SK-N-SH (cell line): Measurements from ENCODE around the gene IFNLR1. TPM values are rescaled to one million over a fixed set of nuclear protein-coding genes. Genes with fewer than 3 reads are reported as not detected.

ENCODE experiments used
- polyA plus RNA-seq, 3 experiments: library from polyadenylated mRNA; depleted of rRNA; stranded (reverse); fragments of >200 nt; gene quantifications; 2 replicates each; pipeline ENCODE4 v1.2.3, GENCODE V29; 2012

IFNLR1 gene
- polyA plus RNA-seq, 1 of the 3 experiments (the other 2 are of a cell fraction) = 0.30 TPM

Other genes starting within 250 kb of the IFNLR1 start
- 43.8 and 55.2 TPM in 2 replicates for gene PNRC2, start 227.5 kb downstream of the IFNLR1 start, polyA plus RNA-seq (2012; rRNA removed)
- 79.8 and 81.8 TPM in 2 replicates for gene SRSF10, start 207.0 kb downstream of the IFNLR1 start, polyA plus RNA-seq (2012; rRNA removed)
- gene MYOM3, start 75.2 kb downstream of the IFNLR1 start, polyA plus RNA-seq (2012; rRNA removed) = 0.02 and 0.05 TPM in 2 replicates
- gene IL22RA1, start 44.1 kb downstream of the IFNLR1 start, polyA plus RNA-seq (2012; rRNA removed) = 0.03 and 0.05 TPM in 2 replicates
- 0.05 TPM in 1 of 2 replicates, not detected in the other for gene GRHL3, start 132.1 kb upstream of the IFNLR1 start, polyA plus RNA-seq (2012; rRNA removed)
- 8.6 and 8.7 TPM in 2 replicates for gene STPG1, start 226.5 kb upstream of the IFNLR1 start, polyA plus RNA-seq (2012; rRNA removed)
- 20.3 and 28.6 TPM in 2 replicates for gene NIPAL3, start 228.5 kb upstream of the IFNLR1 start, polyA plus RNA-seq (2012; rRNA removed)